Measurements from ENCODE around the gene SEC24D.

DNA sequence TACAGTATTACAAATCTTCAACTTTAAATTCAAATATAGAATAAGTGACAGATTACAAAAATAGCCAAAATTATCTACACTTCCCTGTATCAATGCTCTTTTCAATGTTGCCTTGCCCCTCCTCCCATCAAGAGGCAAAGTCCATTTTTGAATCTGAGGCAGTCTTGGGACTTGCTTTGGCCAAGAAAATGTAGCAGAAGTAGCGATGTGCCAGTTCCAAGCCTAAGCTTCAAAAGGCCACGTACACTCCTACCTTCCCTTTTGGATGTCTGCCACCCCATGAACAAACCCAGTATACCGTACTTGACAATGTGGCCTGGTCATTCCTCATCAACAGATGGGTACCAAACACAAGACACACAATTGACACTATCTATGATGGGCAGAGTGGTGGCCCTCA, 24.1 kb downstream of the SEC24D start:
- TF ChIP-seq, protein P1, sequence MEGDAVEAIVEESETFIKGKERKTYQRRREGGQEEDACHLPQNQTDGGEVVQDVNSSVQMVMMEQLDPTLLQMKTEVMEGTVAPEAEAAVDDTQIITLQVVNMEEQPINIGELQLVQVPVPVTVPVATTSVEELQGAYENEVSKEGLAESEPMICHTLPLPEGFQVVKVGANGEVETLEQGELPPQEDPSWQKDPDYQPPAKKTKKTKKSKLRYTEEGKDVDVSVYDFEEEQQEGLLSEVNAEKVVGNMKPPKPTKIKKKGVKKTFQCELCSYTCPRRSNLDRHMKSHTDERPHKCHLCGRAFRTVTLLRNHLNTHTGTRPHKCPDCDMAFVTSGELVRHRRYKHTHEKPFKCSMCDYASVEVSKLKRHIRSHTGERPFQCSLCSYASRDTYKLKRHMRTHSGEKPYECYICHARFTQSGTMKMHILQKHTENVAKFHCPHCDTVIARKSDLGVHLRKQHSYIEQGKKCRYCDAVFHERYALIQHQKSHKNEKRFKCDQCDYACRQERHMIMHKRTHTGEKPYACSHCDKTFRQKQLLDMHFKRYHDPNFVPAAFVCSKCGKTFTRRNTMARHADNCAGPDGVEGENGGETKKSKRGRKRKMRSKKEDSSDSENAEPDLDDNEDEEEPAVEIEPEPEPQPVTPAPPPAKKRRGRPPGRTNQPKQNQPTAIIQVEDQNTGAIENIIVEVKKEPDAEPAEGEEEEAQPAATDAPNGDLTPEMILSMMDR (IDR thresholded peaks at IDR 0.05; ENCODE audit: low read depth, low read length, poor library complexity, severe bottlenecking) = no peak
- no peak for TF ChIP-seq EZH2phosphoT487 (IDR thresholded peaks at IDR 0.05; ENCODE audit: borderline replicate concordance, low read length)

All from DOHH2 (cell line).